Endothelial cell of umbilical vein (primary cell): ENCODE measurements around the gene SLC35E2B. TPM values are rescaled to one million over a fixed set of nuclear protein-coding genes. Genes with fewer than 3 reads are reported as not detected.
"Not testable (repeated sequence)": the region's sequence is repeated elsewhere in the genome, so short reads cannot be mapped to it uniquely, and the experiment has no call there.

Source experiments
- BruUV-seq: library from RNA; stranded (reverse); fragments of 400-500 nt; replicated peaks from 2 replicates; lab custom pipeline; 2021; lab: Mats Ljungman, UMichigan
- CTCF ChIA-PET: fragments of 300-600, 350-600 bp; sonication (Branson Sonifier 250); formaldehyde crosslinking; loops from one replicate; lab custom pipeline; 2021; ENCODE audit warnings: antibody characterized with exemption, inconsistent platforms; lab: Charles Lee
- POLR2A ChIA-PET: fragments of 300-600, 350-600 bp; sonication (Branson Sonifier 250); formaldehyde crosslinking; loops from one replicate; lab custom pipeline; 2021; ENCODE audit warnings: antibody characterized with exemption, inconsistent platforms; lab: Charles Lee
- DNase-seq: peaks from one replicate; pipeline ENCODE4 v3.0.0-alpha.2; 2011; ENCODE audit warnings: low read depth, low spot score
- FAIRE-seq: peaks from 2 replicates; lab custom pipeline; 2011; peaks lifted over from hg19 to GRCh38; lab: Jason Lieb, UNC
- H2AFZ ChIP-seq: 2 replicates; pipeline ENCODE4 v1.6.0; 2012; ENCODE audit warnings: low read depth, low read length, control low read depth, inconsistent platforms
- H3K27ac ChIP-seq: 2 replicates; pipeline ENCODE4 v1.5.1; 2011; ENCODE audit warnings: low read depth, mild to moderate bottlenecking, control low read depth, low read length, moderate library complexity; ENCODE audit not compliant: insufficient read depth
- H3K27me3 ChIP-seq, 2 experiments: 2 replicates each; pipeline versions ENCODE4 v1.6.0 to v1.6.1; 2011; ENCODE audit warnings: low read length in 2 of 2, mixed read lengths in 1 of 2; ENCODE audit not compliant: control insufficient read depth in 2 of 2, insufficient read depth in 2 of 2
- H3K36me3 ChIP-seq, 2 experiments: 2 replicates in 1 of 2; 3 replicates in 1 of 2; pipeline ENCODE4 v1.5.1; 2011; ENCODE audit warnings: low read length in 2 of 2, mild to moderate bottlenecking in 1 of 2, moderate library complexity in 1 of 2; ENCODE audit not compliant: control insufficient read depth in 2 of 2, insufficient read depth in 2 of 2; ENCODE audit errors: extremely low read depth in 1 of 2
- H3K4me1 ChIP-seq: 3 replicates; pipeline ENCODE4 v1.5.1; 2011; ENCODE audit warnings: mild to moderate bottlenecking, low read length; ENCODE audit not compliant: control insufficient read depth, insufficient read depth; ENCODE audit errors: extremely low read depth
- H3K4me2 ChIP-seq: 2 replicates; pipeline ENCODE4 v1.6.1; 2011; ENCODE audit warnings: low read length, control low read depth, mixed read lengths; ENCODE audit not compliant: insufficient read depth
- H3K4me3 ChIP-seq, 3 experiments: fragments of 200-600 bp in 1 of 3; sonication (generic), shearing (Covaris generic) in 1 of 3; replicated peaks in 1 of 3; 2 replicates each; pipeline ENCODE4 v1.5.1; 2011 to 2016; ENCODE audit warnings: control low read depth in 3 of 3, low read length in 3 of 3, mild to moderate bottlenecking in 2 of 3, inconsistent platforms in 1 of 3, low read depth in 1 of 3, moderate library complexity in 1 of 3; ENCODE audit not compliant: insufficient read depth in 1 of 3
- H3K79me2 ChIP-seq: 2 replicates; pipeline ENCODE4 v1.6.0; 2012; ENCODE audit warnings: low read length, inconsistent platforms; ENCODE audit not compliant: control insufficient read depth, insufficient read depth
- H3K9ac ChIP-seq: replicated peaks from 2 replicates; pipeline ENCODE3; 2011; ENCODE audit warnings: low read length, control low read depth; ENCODE audit not compliant: insufficient read depth; ENCODE audit errors: extremely low read depth
- H3K9me1 ChIP-seq: replicated peaks from 3 replicates; pipeline ENCODE4 v1.6.0; 2011; ENCODE audit warnings: mild to moderate bottlenecking, low read length; ENCODE audit not compliant: control insufficient read depth, insufficient read depth; ENCODE audit errors: extremely low read depth
- H3K9me3 ChIP-seq: replicated peaks from 2 replicates; pipeline ENCODE4 v1.5.1; 2012; ENCODE audit warnings: low read length, inconsistent platforms; ENCODE audit not compliant: control insufficient read depth, insufficient read depth
- H4K20me1 ChIP-seq: replicated peaks from 2 replicates; pipeline ENCODE3; 2011; ENCODE audit warnings: mild to moderate bottlenecking, low read length; ENCODE audit not compliant: control insufficient read depth, insufficient read depth; ENCODE audit errors: extremely low read depth
- EZH2 ChIP-seq: IDR thresholded peaks from 2 replicates; pipeline ENCODE4 v1.6.1; 2012; ENCODE audit warnings: borderline replicate concordance, low read depth, mild to moderate bottlenecking, moderate library complexity, low read length, inconsistent platforms; ENCODE audit not compliant: severe bottlenecking
- FOS ChIP-seq: IDR thresholded peaks from 2 replicates; pipeline ENCODE4 v1.6.1; 2011; ENCODE audit warnings: mild to moderate bottlenecking, low read length, moderate library complexity, borderline replicate concordance; ENCODE audit not compliant: insufficient read depth
- GATA2 ChIP-seq: IDR thresholded peaks from 2 replicates; pipeline ENCODE4 v1.7.0; 2011; ENCODE audit warnings: low read depth, mild to moderate bottlenecking, moderate library complexity, mixed read lengths, low read length; ENCODE audit not compliant: insufficient read length, insufficient read depth
- JUN ChIP-seq: IDR thresholded peaks from 2 replicates; pipeline ENCODE4 v1.6.1; 2011; ENCODE audit warnings: borderline replicate concordance, low read depth; ENCODE audit not compliant: insufficient read length, insufficient read depth
- MYC ChIP-seq: IDR thresholded peaks from one replicate; pipeline ENCODE4 v1.6.1; 2011; ENCODE audit warnings: mild to moderate bottlenecking, low read depth, low read length
- POLR2A ChIP-seq: IDR thresholded peaks from 2 replicates; pipeline ENCODE4 v1.6.1; 2012; ENCODE audit warnings: low read depth, mild to moderate bottlenecking, control low read depth, low read length
- POLR2AphosphoS5 ChIP-seq: IDR thresholded peaks from 2 replicates; pipeline ENCODE4 v1.6.1; 2012; ENCODE audit warnings: low read depth, mild to moderate bottlenecking, control low read depth, low read length, moderate library complexity; ENCODE audit not compliant: insufficient read depth
- dilution Hi-C: fragments of 300-500 bp; cut with MboI; formaldehyde crosslinking; loops from one replicate; pipeline ENCODE4 v1.15.0; 2019; ENCODE audit warnings: low sequenced_read_pairs; ENCODE audit not compliant: extremely low pct_ligation_motif_present
- intact Hi-C: fragments of 100-400 bp; cut with micrococcal nuclease; formaldehyde crosslinking; loops from one replicate; pipeline ENCODE4 v1.10.0; 2022
- polyA plus RNA-seq, 4 experiments: library from polyadenylated mRNA; depleted of rRNA in 3 of 4; stranded (reverse) in 3 of 4; unstranded in 1 of 4; fragments of >200 nt; gene quantifications; 2 replicates each; pipeline versions ENCODE4 v1.2.1 to v1.2.3, GENCODE V29; 2011 to 2012; ENCODE audit warnings: missing spikeins in 1 of 4
- total RNA-seq: library from RNA; stranded (reverse); gene quantifications from 2 replicates; pipeline ENCODE4 v1.2.3, GENCODE V29; 2021
- TF ChIP-seq, protein P1 (sequence below): IDR thresholded peaks from 2 replicates; pipeline ENCODE4 v1.6.1; 2011; ENCODE audit not compliant: insufficient read depth, insufficient read length
- TF ChIP-seq, protein P2 (sequence below), 2 donors: IDR thresholded peaks; 1 replicate in 1 of 2; 2 replicates in 1 of 2; pipeline ENCODE4 v1.5.1; 2011; ENCODE audit warnings: low read length in 2 of 2, mild to moderate bottlenecking in 2 of 2, moderate library complexity in 2 of 2, control low read depth in 1 of 2, inconsistent platforms in 1 of 2, low read depth in 1 of 2; ENCODE audit not compliant: insufficient read depth in 1 of 2; ENCODE audit errors: extremely low read depth in 1 of 2

The SLC35E2B gene
- total and polyA plus RNA-seq, 2 donors (not counting 3 experiments of a cell fraction or from before 2014, with no cell fraction given) = 28.0 to 51.2 TPM

DNA sequence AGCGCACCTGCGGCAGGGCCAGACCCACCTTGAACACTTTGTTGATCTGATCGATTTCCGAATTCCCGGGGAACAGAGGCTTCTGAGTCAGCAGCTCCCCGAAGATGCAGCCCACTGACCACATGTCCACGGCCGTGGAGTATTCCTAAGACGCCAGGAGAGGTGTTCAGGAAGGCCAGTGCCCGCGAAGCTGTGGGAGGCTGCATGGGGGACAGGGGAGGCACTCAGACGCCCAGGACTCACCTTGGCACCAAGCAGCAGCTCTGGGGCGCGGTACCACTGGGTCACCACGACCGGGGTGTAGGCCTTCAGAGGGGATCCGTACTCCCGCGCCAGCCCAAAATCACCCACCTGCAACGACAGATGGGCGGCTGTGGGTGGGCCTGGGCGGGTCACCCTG lies 11.2 kb upstream of the SLC35E2B start:
- no peaks in the 10 kb centered on the region for H4K20me1 ChIP-seq
- ChIA-PET POLR2A (no interaction called here), CTCF (no interaction called here)
- BruUV-seq = no TSS peak
- H3K4me1 ChIP-seq = no peaks in the 10 kb centered on the region
- FAIRE-seq (no peak), DNase-seq (no peak)
- H3K27me3 ChIP-seq = no peaks in the 10 kb centered on the region
- H3K4me3 ChIP-seq = no peak overlapping the region
- intact Hi-C loops (no loop called here), dilution Hi-C loops (no loop called here)
- no peaks in the 10 kb centered on the region for H3K79me2 ChIP-seq
- TF ChIP-seq EZH2 (no peak), JUN (no peak), GATA2 (no peak), POLR2A (no peak), MYC (no peak), POLR2AphosphoS5 (no peak), FOS (no peak)
- TF ChIP-seq, protein P1, sequence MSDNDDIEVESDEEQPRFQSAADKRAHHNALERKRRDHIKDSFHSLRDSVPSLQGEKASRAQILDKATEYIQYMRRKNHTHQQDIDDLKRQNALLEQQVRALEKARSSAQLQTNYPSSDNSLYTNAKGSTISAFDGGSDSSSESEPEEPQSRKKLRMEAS = no peak
- TF ChIP-seq, protein P2, sequence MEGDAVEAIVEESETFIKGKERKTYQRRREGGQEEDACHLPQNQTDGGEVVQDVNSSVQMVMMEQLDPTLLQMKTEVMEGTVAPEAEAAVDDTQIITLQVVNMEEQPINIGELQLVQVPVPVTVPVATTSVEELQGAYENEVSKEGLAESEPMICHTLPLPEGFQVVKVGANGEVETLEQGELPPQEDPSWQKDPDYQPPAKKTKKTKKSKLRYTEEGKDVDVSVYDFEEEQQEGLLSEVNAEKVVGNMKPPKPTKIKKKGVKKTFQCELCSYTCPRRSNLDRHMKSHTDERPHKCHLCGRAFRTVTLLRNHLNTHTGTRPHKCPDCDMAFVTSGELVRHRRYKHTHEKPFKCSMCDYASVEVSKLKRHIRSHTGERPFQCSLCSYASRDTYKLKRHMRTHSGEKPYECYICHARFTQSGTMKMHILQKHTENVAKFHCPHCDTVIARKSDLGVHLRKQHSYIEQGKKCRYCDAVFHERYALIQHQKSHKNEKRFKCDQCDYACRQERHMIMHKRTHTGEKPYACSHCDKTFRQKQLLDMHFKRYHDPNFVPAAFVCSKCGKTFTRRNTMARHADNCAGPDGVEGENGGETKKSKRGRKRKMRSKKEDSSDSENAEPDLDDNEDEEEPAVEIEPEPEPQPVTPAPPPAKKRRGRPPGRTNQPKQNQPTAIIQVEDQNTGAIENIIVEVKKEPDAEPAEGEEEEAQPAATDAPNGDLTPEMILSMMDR (IDR thresholded peaks at IDR 0.05; ENCODE audit: extremely low read depth in 1 of 2, insufficient read depth in 1 of 2, low read depth in 1 of 2, low read length in 2 of 2) = no peak
- H3K4me2 ChIP-seq = no peak overlapping the region
- no peaks in the 10 kb centered on the region for H3K9me1 ChIP-seq
- no peak overlapping the region for H2AFZ ChIP-seq
- no peak overlapping the region for H3K27ac ChIP-seq
- no peak overlapping the region for H3K9ac ChIP-seq
- H3K36me3 ChIP-seq = peaks cover 0 to 9% of the 10 kb centered on the region in 2 experiments
- H3K9me3 ChIP-seq = no peaks in the 10 kb centered on the region

GRCh38 chr1:1702506-1702905 lies 9.9 kb upstream of the SLC35E2B start:
- H3K27me3 ChIP-seq, H2AFZ ChIP-seq, H3K4me2 ChIP-seq, H3K9me1 ChIP-seq, H3K9ac ChIP-seq, BruUV-seq, H3K27ac ChIP-seq, CTCF ChIA-PET, DNase-seq, dilution Hi-C loops, intact Hi-C loops, H3K79me2 ChIP-seq, POLR2A ChIA-PET, H4K20me1 ChIP-seq, H3K4me3 ChIP-seq, H3K4me1 ChIP-seq, H3K9me3 ChIP-seq, H3K36me3 ChIP-seq: not testable (repeated sequence)
- peak; percentile 54 for FAIRE-seq

DNA sequence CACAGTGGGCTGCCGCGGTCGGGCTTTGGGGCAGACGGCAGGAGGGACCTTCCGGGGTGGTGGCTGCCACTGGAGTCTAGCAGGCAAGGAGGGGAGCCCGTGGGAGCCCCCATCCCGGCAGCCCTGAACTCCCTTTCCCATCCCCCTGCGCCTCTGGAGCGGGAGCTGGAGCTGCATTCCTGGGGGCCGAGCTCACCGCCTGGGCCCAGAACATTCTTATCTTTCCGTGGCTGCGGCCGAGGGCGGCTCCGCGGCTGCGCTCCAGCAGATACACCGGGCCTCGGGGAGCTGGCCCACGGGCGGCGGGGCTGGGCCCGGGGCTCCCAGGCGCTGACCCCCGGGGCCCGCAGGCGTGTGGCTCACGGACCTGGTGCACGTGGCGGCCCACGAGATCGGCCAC lies 8.0 kb upstream of the SLC35E2B start:
- H3K9ac ChIP-seq, H3K4me1 ChIP-seq, intact Hi-C loops, DNase-seq, H3K79me2 ChIP-seq, dilution Hi-C loops, CTCF ChIA-PET, H4K20me1 ChIP-seq, H3K27ac ChIP-seq, H3K4me3 ChIP-seq, FAIRE-seq, BruUV-seq, POLR2A ChIA-PET, H3K4me2 ChIP-seq, H3K36me3 ChIP-seq, H3K9me1 ChIP-seq, H3K9me3 ChIP-seq, H2AFZ ChIP-seq, H3K27me3 ChIP-seq: not testable (repeated sequence)
